ENCODE results near the gene HOXB7.

Gene HOXB7

GRCh38 chr17:48601539-48602425 lies 9.0 kb downstream of the HOXB7 start:
- no peak for TF ChIP-seq CTCF (IDR thresholded peaks at IDR 0.05; ENCODE audit: control insufficient read depth, extremely low read depth, insufficient read depth)
- DNase-seq (ENCODE audit: low read depth): no peak
- no peak overlapping the region for H3K4me3 ChIP-seq (ENCODE audit: low read depth, low read length)

- no peak for DNase-seq (ENCODE audit: low read depth)
- H3K4me3 ChIP-seq (ENCODE audit: low read depth, low read length): no peak overlapping the region
- TF ChIP-seq CTCF (IDR thresholded peaks at IDR 0.05; ENCODE audit: control insufficient read depth, extremely low read depth, insufficient read depth): no peak
Observed at GRCh38 chr17:48601207-48601538, 9.6 kb downstream of the HOXB7 start.

- DNase-seq (ENCODE audit: low read depth): no peak
- H3K4me3 ChIP-seq (ENCODE audit: low read depth, low read length): no peak overlapping the region
- no peak for TF ChIP-seq CTCF (IDR thresholded peaks at IDR 0.05; ENCODE audit: control insufficient read depth, extremely low read depth, insufficient read depth)
Observed at GRCh38 chr17:48600244-48601098, 10.3 kb downstream of the HOXB7 start.

GRCh38 chr17:48599354-48599753 lies 11.5 kb downstream of the HOXB7 start:
- TF ChIP-seq CTCF (IDR thresholded peaks at IDR 0.05; ENCODE audit: control insufficient read depth, extremely low read depth, insufficient read depth): no peak
- DNase-seq (ENCODE audit: low read depth): no peak
- H3K4me3 ChIP-seq (ENCODE audit: low read depth, low read length): no peak overlapping the region

- no peak for DNase-seq (ENCODE audit: low read depth)
- no peak overlapping the region for H3K4me3 ChIP-seq (ENCODE audit: low read depth, low read length)
- no peak for TF ChIP-seq CTCF (IDR thresholded peaks at IDR 0.05; ENCODE audit: control insufficient read depth, extremely low read depth, insufficient read depth)
Observed at GRCh38 chr17:48598736-48599135, 12.1 kb downstream of the HOXB7 start.

- peak overlapping the region; percentile 57 for H3K4me3 ChIP-seq (ENCODE audit: low read depth, low read length)
- no peak for DNase-seq (ENCODE audit: low read depth)
- TF ChIP-seq CTCF (IDR thresholded peaks at IDR 0.05; ENCODE audit: control insufficient read depth, extremely low read depth, insufficient read depth): no peak
Observed at GRCh38 chr17:48597778-48598631, 12.8 kb downstream of the HOXB7 start.
